CD4-positive, CD25-positive, alpha-beta regulatory T cell (primary cell): ENCODE data around the gene CCDC60. TPM values are rescaled to one million over a fixed set of nuclear protein-coding genes. Genes with fewer than 3 reads are reported as not detected.

Experiments used
- ATAC-seq, 2 donors: fragments of 150-1000 bp; cut with Tn5 transposase; one replicate each; pipeline ENCODE4 v1.10.0; 2021; ENCODE audit warnings: low read depth in 2 of 2, moderate number of reproducible peaks in 2 of 2, moderate library complexity in 1 of 2
- DNase-seq, 3 donors: peaks; one replicate each; pipeline versions ENCODE4 v3.0.0 to v3.0.0-alpha.2; 2012 to 2022; ENCODE audit warnings: mixed read lengths in 1 of 3
- H3K27ac ChIP-seq: one replicate; pipeline ENCODE4 v1.7.0; 2013; ENCODE audit warnings: mild to moderate bottlenecking, low read length; ENCODE audit not compliant: insufficient read depth, poor library complexity, severe bottlenecking
- H3K27me3 ChIP-seq: one replicate; pipeline ENCODE4 v1.7.0; 2013; ENCODE audit warnings: low read length; ENCODE audit not compliant: control insufficient read depth, insufficient read depth
- H3K36me3 ChIP-seq: one replicate; pipeline ENCODE4 v1.7.0; 2013; ENCODE audit warnings: mild to moderate bottlenecking, low read length, moderate library complexity; ENCODE audit not compliant: control insufficient read depth, insufficient read depth
- H3K4me1 ChIP-seq: 2 replicates; pipeline ENCODE4 v1.7.0; 2013; ENCODE audit warnings: mild to moderate bottlenecking, low read length; ENCODE audit not compliant: insufficient read depth, control insufficient read depth, poor library complexity, severe bottlenecking
- H3K4me3 ChIP-seq: one replicate; pipeline ENCODE4 v1.7.0; 2013; ENCODE audit warnings: low read depth, mild to moderate bottlenecking, low read length, moderate library complexity
- H3K9me3 ChIP-seq, 2 experiments: 1 replicate in 1 of 2; 2 replicates in 1 of 2; pipeline ENCODE4 v1.7.0; 2013; ENCODE audit warnings: low read length in 2 of 2, mild to moderate bottlenecking in 1 of 2, moderate library complexity in 1 of 2; ENCODE audit not compliant: control insufficient read depth in 2 of 2
- H3K27ac Mint-ChIP-seq, 3 donors: one replicate each; pipeline ENCODE4 v1.8.0; 2020 to 2022; ENCODE audit warnings: mild to moderate bottlenecking in 3 of 3, mixed read lengths in 3 of 3, moderate library complexity in 2 of 3
- H3K27me3 Mint-ChIP-seq: one replicate; pipeline ENCODE4 v1.8.0; 2022; ENCODE audit warnings: mild to moderate bottlenecking, mixed read lengths
- H3K36me3 Mint-ChIP-seq: one replicate; pipeline ENCODE4 v1.8.0; 2020; ENCODE audit warnings: mixed read lengths
- H3K4me1 Mint-ChIP-seq, 4 donors: one replicate each; pipeline ENCODE4 v1.8.0; 2020 to 2022; ENCODE audit warnings: mixed read lengths in 4 of 4, mild to moderate bottlenecking in 1 of 4
- H3K4me3 Mint-ChIP-seq, 4 donors: one replicate each; pipeline ENCODE4 v1.8.0; 2020 to 2022; ENCODE audit warnings: mild to moderate bottlenecking in 4 of 4, mixed read lengths in 4 of 4, moderate library complexity in 3 of 4
- H3K9me3 Mint-ChIP-seq, 7 donors: one replicate each; pipeline ENCODE4 v1.8.0; 2020 to 2022; ENCODE audit warnings: mixed read lengths in 7 of 7, mild to moderate bottlenecking in 3 of 7, moderate library complexity in 2 of 7
- polyA plus RNA-seq, 4 donors: library from polyadenylated mRNA; unstranded; fragments of 300-500 nt; fragmentation: Illumina TruSeq; gene quantifications; one replicate each; pipeline ENCODE4 v1.2.3, GENCODE V29; 2021
- total RNA-seq: library from RNA; stranded (reverse); gene quantifications from one replicate; pipeline ENCODE4 v1.2.3, GENCODE V29; 2022

The CCDC60 gene
- total and polyA plus RNA-seq, 5 donors from 2014 or later, result not detected

DNA sequence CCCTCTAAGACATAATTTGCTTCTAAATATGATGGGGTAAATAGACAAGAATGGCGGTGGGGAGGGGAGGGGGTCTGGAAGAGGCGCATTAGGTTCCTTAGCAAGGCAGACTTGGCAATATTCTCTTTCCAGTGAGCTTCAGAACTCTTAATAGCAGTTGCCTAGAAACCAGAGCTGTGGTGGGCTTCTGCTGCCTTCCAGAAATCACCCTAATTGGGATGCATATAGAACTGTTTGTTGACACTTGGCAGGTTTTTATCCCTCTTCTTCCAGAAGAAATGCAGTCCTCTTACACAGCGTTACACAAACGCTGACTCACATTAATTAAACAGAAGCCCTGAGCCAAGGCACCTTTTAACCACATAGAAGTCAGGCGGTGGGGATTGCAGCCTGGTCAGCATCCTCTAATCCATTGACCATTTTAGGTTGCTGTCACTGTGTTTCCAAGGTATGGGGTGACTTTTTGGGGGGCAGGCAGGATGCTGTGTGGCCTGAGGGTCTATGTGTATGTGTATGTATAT, 114.1 kb downstream of the CCDC60 start:
- H3K27me3 ChIP-seq, result peaks cover 2% of the 10 kb centered on the region
- peaks cover 0 to 4% (median 0%) of the 10 kb centered on the region in 7 donors for H3K9me3 Mint-ChIP-seq
- no peak for DNase-seq
- H3K27me3 Mint-ChIP-seq, result peaks cover 21% of the 10 kb centered on the region
- no peak overlapping the region for H3K27ac ChIP-seq
- no peaks in the 10 kb centered on the region for H3K4me1 ChIP-seq
- no peak for ATAC-seq
- H3K4me3 ChIP-seq, result no peak overlapping the region
- H3K36me3 Mint-ChIP-seq, result no peaks in the 10 kb centered on the region
- no peaks in the 10 kb centered on the region for H3K36me3 ChIP-seq
- H3K4me1 Mint-ChIP-seq, result no peaks in the 10 kb centered on the region
- no peak overlapping the region for H3K4me3 Mint-ChIP-seq
- H3K9me3 ChIP-seq, result no peaks in the 10 kb centered on the region
- H3K27ac Mint-ChIP-seq, result no peak overlapping the region

GRCh38 chr12:119450771-119451170, 116.2 kb downstream of the CCDC60 start:
- ATAC-seq (no peak), DNase-seq (no peak)
- H3K27ac Mint-ChIP-seq, result peak overlapping the region in 1 of 3 donors; percentile 23
- no peaks in the 10 kb centered on the region for H3K36me3 ChIP-seq
- H3K27me3 ChIP-seq, result peaks cover 2% of the 10 kb centered on the region
- peaks cover 29% of the 10 kb centered on the region for H3K27me3 Mint-ChIP-seq
- no peak overlapping the region for H3K4me3 Mint-ChIP-seq
- H3K4me3 ChIP-seq, result no peak overlapping the region
- no peak overlapping the region for H3K27ac ChIP-seq
- H3K9me3 Mint-ChIP-seq, result peaks cover 0 to 5% (median 0%) of the 10 kb centered on the region in 7 donors
- H3K4me1 Mint-ChIP-seq, result no peaks in the 10 kb centered on the region
- H3K36me3 Mint-ChIP-seq, result no peaks in the 10 kb centered on the region
- no peaks in the 10 kb centered on the region for H3K9me3 ChIP-seq
- H3K4me1 ChIP-seq, result no peaks in the 10 kb centered on the region

GRCh38 chr12:119456824-119457223, 122.3 kb downstream of the CCDC60 start:
- Mint-ChIP-seq H3K27ac (no peak overlapping the region), H3K9me3 (peaks cover 0 to 9% (median 3%) of the 10 kb centered on the region in 7 donors), H3K4me3 (no peak overlapping the region), H3K4me1 (no peaks in the 10 kb centered on the region), H3K27me3 (peaks cover 25% of the 10 kb centered on the region), H3K36me3 (no peaks in the 10 kb centered on the region)
- Histone ChIP-seq H3K4me1 (no peaks in the 10 kb centered on the region), H3K4me3 (no peak overlapping the region), H3K36me3 (no peaks in the 10 kb centered on the region), H3K27ac (no peak overlapping the region), H3K27me3 (peaks cover 2% of the 10 kb centered on the region), H3K9me3 (no peaks in the 10 kb centered on the region)
- ATAC-seq (no peak), DNase-seq (no peak)

DNA sequence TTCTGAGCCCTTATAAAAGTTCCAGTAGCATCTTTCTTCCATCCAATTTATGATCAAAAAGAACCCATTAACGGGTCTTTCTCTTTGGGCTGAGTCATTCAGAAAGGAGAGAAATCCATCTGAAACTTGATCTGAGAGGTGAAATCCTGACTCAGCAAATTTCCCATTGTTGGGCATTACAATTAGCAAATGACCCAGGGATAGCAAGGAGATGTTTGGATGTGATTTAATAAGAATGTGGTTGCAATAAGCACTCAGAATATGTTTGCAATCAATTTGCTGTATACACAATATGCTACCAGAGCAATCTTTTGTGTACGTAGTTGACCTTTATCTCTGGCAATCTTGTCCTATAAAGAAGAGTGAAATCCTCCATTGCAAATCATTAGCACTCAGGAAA, 122.7 kb downstream of the CCDC60 start:
- Histone ChIP-seq H3K4me3 (no peak overlapping the region), H3K36me3 (no peaks in the 10 kb centered on the region), H3K27me3 (peaks cover 2% of the 10 kb centered on the region), H3K9me3 (no peaks in the 10 kb centered on the region), H3K4me1 (no peaks in the 10 kb centered on the region), H3K27ac (no peak overlapping the region)
- Mint-ChIP-seq H3K27me3 (peaks cover 22% of the 10 kb centered on the region), H3K9me3 (peaks cover 0 to 9% (median 3%) of the 10 kb centered on the region in 7 donors), H3K4me1 (no peaks in the 10 kb centered on the region), H3K27ac (no peak overlapping the region), H3K4me3 (no peak overlapping the region), H3K36me3 (no peaks in the 10 kb centered on the region)
- no peak for DNase-seq
- no peak for ATAC-seq

DNA sequence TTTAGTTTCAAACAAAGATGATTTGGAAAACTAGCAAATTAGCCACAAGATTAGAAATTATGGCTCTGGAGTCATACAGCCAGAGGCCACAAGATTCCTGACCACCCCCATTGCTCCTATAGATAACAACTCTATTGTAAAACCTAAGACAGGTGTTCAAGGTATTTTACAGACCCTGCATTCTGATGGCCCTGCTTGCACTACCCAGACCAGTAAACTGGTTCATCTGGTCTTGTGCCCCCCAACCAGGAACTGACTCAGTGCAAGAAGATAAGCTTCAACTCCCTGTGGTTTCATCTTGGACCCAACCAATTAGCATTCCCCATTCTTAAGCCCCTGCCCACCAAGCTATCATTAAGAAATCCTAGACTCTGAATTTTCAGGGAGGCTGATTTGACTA, 125.0 kb downstream of the CCDC60 start:
- Histone ChIP-seq H3K27ac (no peak overlapping the region), H3K4me3 (no peak overlapping the region), H3K9me3 (no peaks in the 10 kb centered on the region), H3K4me1 (no peaks in the 10 kb centered on the region), H3K36me3 (no peaks in the 10 kb centered on the region), H3K27me3 (peaks cover 2% of the 10 kb centered on the region)
- Mint-ChIP-seq H3K9me3 (peaks cover 0 to 9% (median 3%) of the 10 kb centered on the region in 7 donors), H3K4me1 (no peaks in the 10 kb centered on the region), H3K27me3 (peaks cover 11% of the 10 kb centered on the region), H3K4me3 (no peak overlapping the region), H3K27ac (no peak overlapping the region), H3K36me3 (no peaks in the 10 kb centered on the region)
- DNase-seq (no peak), ATAC-seq (no peak)

- Mint-ChIP-seq H3K27ac (no peak overlapping the region), H3K9me3 (peaks cover 0 to 9% (median under 1%) of the 10 kb centered on the region in 7 donors), H3K4me1 (no peaks in the 10 kb centered on the region), H3K27me3 (peaks cover 7% of the 10 kb centered on the region), H3K36me3 (no peaks in the 10 kb centered on the region), H3K4me3 (no peak overlapping the region)
- Histone ChIP-seq H3K9me3 (no peaks in the 10 kb centered on the region), H3K27me3 (peaks cover 2% of the 10 kb centered on the region), H3K36me3 (no peaks in the 10 kb centered on the region), H3K27ac (no peak overlapping the region), H3K4me3 (no peak overlapping the region), H3K4me1 (no peaks in the 10 kb centered on the region)
- DNase-seq, result no peak
- ATAC-seq, result no peak
These were observed 126.3 kb downstream of the CCDC60 start for GRCh38 chr12:119460876-119461275.

- H3K4me1 Mint-ChIP-seq, result no peaks in the 10 kb centered on the region
- Histone ChIP-seq H3K36me3 (no peaks in the 10 kb centered on the region), H3K4me1 (no peaks in the 10 kb centered on the region), H3K27ac (no peak overlapping the region), H3K4me3 (no peak overlapping the region), H3K9me3 (no peaks in the 10 kb centered on the region), H3K27me3 (peaks cover 1% of the 10 kb centered on the region)
- ATAC-seq (no peak), DNase-seq (no peak)
- H3K36me3 Mint-ChIP-seq, result no peaks in the 10 kb centered on the region
- no peak overlapping the region for H3K4me3 Mint-ChIP-seq
- peaks cover 7% of the 10 kb centered on the region for H3K27me3 Mint-ChIP-seq
- H3K9me3 Mint-ChIP-seq, result peaks cover 0 to 5% (median 0%) of the 10 kb centered on the region in 7 donors
- H3K27ac Mint-ChIP-seq, result no peak overlapping the region
These were observed 127.2 kb downstream of the CCDC60 start for GRCh38 chr12:119461636-119462214.
